Measurements from ENCODE around the gene PSMB10. TPM values are rescaled to one million over a fixed set of nuclear protein-coding genes. Genes with fewer than 3 reads are reported as not detected.
A peak's percentile ranks its signal among the peaks of the same experiment; 100 is the strongest.

Gene PSMB10
- total RNA-seq, 1 donor from 2014 or later = 35.8 TPM

DNA sequence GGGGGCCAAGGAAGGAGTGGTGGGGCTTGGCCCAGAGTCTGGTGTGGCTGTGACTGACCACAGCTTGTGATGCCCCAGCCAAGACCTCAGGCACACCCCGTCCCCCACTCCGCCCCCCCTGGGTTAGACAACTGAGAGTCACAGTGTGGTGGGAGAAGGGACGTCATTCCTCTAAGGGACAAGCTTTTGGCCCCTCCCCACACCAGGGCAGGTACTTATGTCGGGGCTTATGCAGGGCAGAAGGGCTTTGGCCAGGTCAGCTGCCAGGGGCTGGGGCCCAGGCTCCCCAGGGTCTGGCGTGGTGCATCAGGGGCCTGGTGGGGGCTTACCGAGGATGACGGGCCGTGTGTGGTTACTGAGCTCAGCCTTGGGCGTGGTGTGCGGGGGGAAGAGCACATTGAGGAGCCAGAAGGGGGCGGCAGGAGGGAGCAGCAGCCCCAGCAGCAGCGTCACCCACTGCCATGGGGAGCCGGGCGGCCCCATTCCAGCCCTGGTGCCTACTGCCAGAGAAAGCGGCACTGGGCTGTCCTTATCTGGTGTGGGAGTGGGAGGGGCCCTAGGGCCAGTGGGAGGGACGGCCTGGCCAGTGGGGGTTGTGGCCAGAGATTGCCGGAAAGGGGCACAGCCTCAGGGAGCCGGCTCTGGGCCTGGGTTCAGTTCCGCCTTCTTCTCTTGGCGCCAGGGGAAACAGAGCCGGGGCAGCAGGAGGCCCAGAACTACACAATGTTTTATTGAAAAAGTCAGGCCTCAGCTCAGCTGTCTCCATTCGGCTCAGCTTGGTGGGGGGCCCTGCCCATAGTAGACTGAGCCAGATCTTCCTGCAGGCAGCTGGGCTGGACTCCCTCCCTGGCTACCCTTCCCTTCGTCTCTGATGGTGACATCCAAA lies 7.2 kb upstream of the PSMB10 start, which contains the start of gene LCAT:
Gene LCAT, minus strand, starts transcription at position 502 of the 886 bp plus-strand sequence. Its CDS starts 19 bp downstream, at position 483.
- peaks cover 50% of the 10 kb centered on the region for H3K36me3 ChIP-seq (ENCODE audit: insufficient read depth, low read length)
- H3K27ac ChIP-seq (ENCODE audit: low read depth, low read length) = no peak within 1 kb of the TSS
- peak within 1 kb of the TSS; percentile 27 for H3K9ac ChIP-seq (ENCODE audit: low read length)
- H3K9me3 ChIP-seq (ENCODE audit: insufficient read depth, low read depth, low read length) = no peaks in the 10 kb centered on the region
- no peak within 1 kb of the TSS for H2AFZ ChIP-seq (ENCODE audit: low read depth, low read length)
- no peak within 1 kb of the TSS for H3K4me3 ChIP-seq (ENCODE audit: insufficient read depth, low read depth, low read length)
- peaks cover 89% of the 10 kb centered on the region for H4K20me1 ChIP-seq (ENCODE audit: insufficient read depth, low read length)
- Mint-ChIP-seq H3K27ac (ENCODE audit: unreplicated experiment) (peak within 1 kb of the TSS; percentile 4), H3K4me1 (ENCODE audit: low read depth, unreplicated experiment) (no peaks in the 10 kb centered on the region), H3K27me3 (ENCODE audit: low read depth, unreplicated experiment) (no peaks in the 10 kb centered on the region), H3K36me3 (ENCODE audit: low read depth, unreplicated experiment) (peaks cover 13% of the 10 kb centered on the region), H3K4me3 (ENCODE audit: unreplicated experiment) (no peak within 1 kb of the TSS), H3K9me3 (ENCODE audit: unreplicated experiment) (no peaks in the 10 kb centered on the region)
- TF ChIP-seq, protein P1, sequence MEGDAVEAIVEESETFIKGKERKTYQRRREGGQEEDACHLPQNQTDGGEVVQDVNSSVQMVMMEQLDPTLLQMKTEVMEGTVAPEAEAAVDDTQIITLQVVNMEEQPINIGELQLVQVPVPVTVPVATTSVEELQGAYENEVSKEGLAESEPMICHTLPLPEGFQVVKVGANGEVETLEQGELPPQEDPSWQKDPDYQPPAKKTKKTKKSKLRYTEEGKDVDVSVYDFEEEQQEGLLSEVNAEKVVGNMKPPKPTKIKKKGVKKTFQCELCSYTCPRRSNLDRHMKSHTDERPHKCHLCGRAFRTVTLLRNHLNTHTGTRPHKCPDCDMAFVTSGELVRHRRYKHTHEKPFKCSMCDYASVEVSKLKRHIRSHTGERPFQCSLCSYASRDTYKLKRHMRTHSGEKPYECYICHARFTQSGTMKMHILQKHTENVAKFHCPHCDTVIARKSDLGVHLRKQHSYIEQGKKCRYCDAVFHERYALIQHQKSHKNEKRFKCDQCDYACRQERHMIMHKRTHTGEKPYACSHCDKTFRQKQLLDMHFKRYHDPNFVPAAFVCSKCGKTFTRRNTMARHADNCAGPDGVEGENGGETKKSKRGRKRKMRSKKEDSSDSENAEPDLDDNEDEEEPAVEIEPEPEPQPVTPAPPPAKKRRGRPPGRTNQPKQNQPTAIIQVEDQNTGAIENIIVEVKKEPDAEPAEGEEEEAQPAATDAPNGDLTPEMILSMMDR (IDR thresholded peaks at IDR 0.05; ENCODE audit: insufficient read depth, low read depth, low read length) = no peak
- TF ChIP-seq EZH2 (IDR thresholded peaks at IDR 0.05; ENCODE audit: insufficient read depth, low read length) = no peak
- peaks cover 14% of the 10 kb centered on the region for H3K79me2 ChIP-seq (ENCODE audit: insufficient read depth, low read length)
- H3K27me3 ChIP-seq (ENCODE audit: insufficient read depth, low read length) = no peaks in the 10 kb centered on the region
- peak within 1 kb of the TSS; percentile 25 for H3K4me2 ChIP-seq (ENCODE audit: low read length)
- FAIRE-seq (no peak), DNase-seq (ENCODE audit: low read depth) (no peak)
- H3K4me1 ChIP-seq (ENCODE audit: insufficient read depth, low read length) = peaks cover 15% of the 10 kb centered on the region

DNA sequence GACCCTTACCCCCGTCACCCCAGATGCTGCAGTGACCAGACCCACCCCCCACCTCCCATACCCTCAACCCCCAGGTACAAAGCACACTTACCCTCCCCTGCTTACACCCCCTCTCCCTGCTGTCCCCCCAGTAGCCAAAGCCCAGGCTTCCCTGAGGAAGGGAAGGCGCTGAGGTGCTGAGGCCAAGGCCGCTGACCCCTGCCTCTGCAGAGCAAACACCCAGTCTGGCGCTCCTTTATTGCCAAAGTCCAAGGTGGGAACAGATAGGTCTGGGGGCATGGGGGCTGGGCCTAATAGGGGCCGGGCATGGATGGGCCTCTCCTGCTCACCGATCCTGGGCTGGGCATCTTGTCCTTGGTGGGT lies 6.6 kb upstream of the PSMB10 start:
- H3K27me3 Mint-ChIP-seq (ENCODE audit: low read depth, unreplicated experiment) = no peaks in the 10 kb centered on the region
- TF ChIP-seq, protein P1 (IDR thresholded peaks at IDR 0.05; ENCODE audit: insufficient read depth, low read depth, low read length) = no peak
- TF ChIP-seq EZH2 (IDR thresholded peaks at IDR 0.05; ENCODE audit: insufficient read depth, low read length) = no peak
- Histone ChIP-seq H3K4me1 (ENCODE audit: insufficient read depth, low read length) (peaks cover 15% of the 10 kb centered on the region), H3K27me3 (ENCODE audit: insufficient read depth, low read length) (no peaks in the 10 kb centered on the region), H3K4me2 (ENCODE audit: low read length) (no peak overlapping the region), H3K9ac (ENCODE audit: low read length) (no peak overlapping the region), H3K9me3 (ENCODE audit: insufficient read depth, low read depth, low read length) (no peaks in the 10 kb centered on the region), H3K27ac (ENCODE audit: low read depth, low read length) (no peak overlapping the region), H3K4me3 (ENCODE audit: insufficient read depth, low read depth, low read length) (no peak overlapping the region), H3K79me2 (ENCODE audit: insufficient read depth, low read length) (peaks cover 14% of the 10 kb centered on the region), H2AFZ (ENCODE audit: low read depth, low read length) (no peak overlapping the region), H3K36me3 (ENCODE audit: insufficient read depth, low read length) (peaks cover 50% of the 10 kb centered on the region), H4K20me1 (ENCODE audit: insufficient read depth, low read length) (peaks cover 83% of the 10 kb centered on the region)
- no peak overlapping the region for H3K4me3 Mint-ChIP-seq (ENCODE audit: unreplicated experiment)
- no peak overlapping the region for H3K27ac Mint-ChIP-seq (ENCODE audit: unreplicated experiment)
- FAIRE-seq (no peak), DNase-seq (ENCODE audit: low read depth) (no peak)
- H3K4me1 Mint-ChIP-seq (ENCODE audit: low read depth, unreplicated experiment) = no peaks in the 10 kb centered on the region
- H3K9me3 Mint-ChIP-seq (ENCODE audit: unreplicated experiment) = no peaks in the 10 kb centered on the region
- peaks cover 13% of the 10 kb centered on the region for H3K36me3 Mint-ChIP-seq (ENCODE audit: low read depth, unreplicated experiment)
